GM12891 (cell line): ENCODE measurements around the gene INSYN2B.

ENCODE experiments used
- PAX5 ChIP-seq: IDR thresholded peaks from 2 replicates; pipeline ENCODE4 v1.6.1; 2011; ENCODE audit warnings: low read length, moderate library complexity, mild to moderate bottlenecking; ENCODE audit not compliant: insufficient read depth, severe bottlenecking
- POLR2A ChIP-seq: IDR thresholded peaks from 2 replicates; pipeline ENCODE4 v1.6.1; 2011; ENCODE audit warnings: low read depth, low read length, control low read depth
- POLR2AphosphoS5 ChIP-seq: IDR thresholded peaks from 2 replicates; pipeline ENCODE4 v1.6.1; 2011; ENCODE audit warnings: low read depth, low read length, control low read depth
- SPI1 ChIP-seq: IDR thresholded peaks from 2 replicates; pipeline ENCODE4 v1.6.1; 2011; ENCODE audit warnings: low read depth, low read length, control low read depth
- TAF1 ChIP-seq: IDR thresholded peaks from 2 replicates; pipeline ENCODE4 v1.6.1; 2011; ENCODE audit warnings: low read depth, low read length, control low read depth

- TF ChIP-seq POLR2A (no peak), POLR2AphosphoS5 (no peak), TAF1 (no peak), SPI1 (no peak), PAX5 (no peak)
These were observed 12.6 kb upstream of the INSYN2B start for GRCh38 chr5:169992789-169993484.
